Skin epidermis (tissue), 12 donors: Measurements from ENCODE around the gene ALAD.
"Not testable (repeated sequence)": the region's sequence is repeated elsewhere in the genome, so short reads cannot be mapped to it uniquely, and the experiment has no call there.

Source experiments
- H3K27ac ChIP-seq, 21 experiments: fragments of 200-600 bp; sonication (generic) in 11 of 21; one replicate each; pipeline ENCODE4 v1.5.0; 2020; ENCODE audit warnings: mild to moderate bottlenecking in 3 of 21, inconsistent platforms in 2 of 21, moderate library complexity in 2 of 21
- H3K4me3 ChIP-seq, 7 experiments: fragments of 200-600 bp; sonication (generic) in 2 of 7; one replicate each; pipeline ENCODE4 v1.5.0; 2020; ENCODE audit warnings: inconsistent platforms in 2 of 7, mild to moderate bottlenecking in 2 of 7, moderate library complexity in 1 of 7

ALAD gene

GRCh38 chr9:113401027-113401792 lies at the start of gene ALAD:
ALAD (minus strand) TSS chr9:113401284; CDS start chr9:113393559, 7,725 bp downstream.
- H3K27ac ChIP-seq = peak within 1 kb of the TSS in 20 of 21 experiments; percentile 47 to 86 (median 72)
- peak within 1 kb of the TSS; percentile 55 to 89 (median 78) for H3K4me3 ChIP-seq

GRCh38 chr9:113449376-113449775 lies 48.3 kb upstream of the ALAD start:
- no peak overlapping the region for H3K4me3 ChIP-seq
- no peak overlapping the region for H3K27ac ChIP-seq

GRCh38 chr9:113446323-113446740 lies 45.2 kb upstream of the ALAD start:
- H3K4me3 ChIP-seq = no peak overlapping the region
- no peak overlapping the region for H3K27ac ChIP-seq

- Histone ChIP-seq H3K4me3 (no peak overlapping the region), H3K27ac (no peak overlapping the region)
Measured at GRCh38 chr9:113444736-113445135, 43.7 kb upstream of the ALAD start.

GRCh38 chr9:113437716-113438115 lies 36.6 kb upstream of the ALAD start:
- not testable (repeated sequence) for H3K4me3 ChIP-seq, H3K27ac ChIP-seq

GRCh38 chr9:113436728-113437515 lies 35.8 kb upstream of the ALAD start:
- H3K4me3 ChIP-seq = no peak overlapping the region

GRCh38 chr9:113431191-113431590 lies 30.1 kb upstream of the ALAD start:
- no peak overlapping the region for H3K4me3 ChIP-seq

More at GRCh38 chr9:113436728-113437515, 35.8 kb upstream of the ALAD start:
- H3K27ac ChIP-seq = no peak overlapping the region

GRCh38 chr9:113428062-113428615 lies 27.1 kb upstream of the ALAD start:
- H3K4me3 ChIP-seq = no peak overlapping the region
- H3K27ac ChIP-seq = no peak overlapping the region

More at GRCh38 chr9:113431191-113431590, 30.1 kb upstream of the ALAD start:
- no peak overlapping the region for H3K27ac ChIP-seq

- H3K4me3 ChIP-seq = no peak overlapping the region
- H3K27ac ChIP-seq = no peak overlapping the region
Measured at GRCh38 chr9:113427629-113428028, 26.5 kb upstream of the ALAD start.

- no peak overlapping the region for H3K27ac ChIP-seq
Measured at GRCh38 chr9:113426701-113427100, 25.6 kb upstream of the ALAD start.

GRCh38 chr9:113425072-113425471 lies 24.0 kb upstream of the ALAD start:
- Histone ChIP-seq H3K4me3 (no peak overlapping the region), H3K27ac (no peak overlapping the region)

More at GRCh38 chr9:113426701-113427100, 25.6 kb upstream of the ALAD start:
- H3K4me3 ChIP-seq = no peak overlapping the region

GRCh38 chr9:113421726-113422125 lies 20.6 kb upstream of the ALAD start:
- no peak overlapping the region for H3K4me3 ChIP-seq
- H3K27ac ChIP-seq = no peak overlapping the region

GRCh38 chr9:113417370-113417769 lies 16.3 kb upstream of the ALAD start:
- Histone ChIP-seq H3K4me3 (no peak overlapping the region), H3K27ac (no peak overlapping the region)

- Histone ChIP-seq H3K27ac (peak overlapping the region in 13 of 21 experiments; percentile 5 to 65 (median 39)), H3K4me3 (no peak overlapping the region)
Measured at GRCh38 chr9:113416149-113416721, 15.2 kb upstream of the ALAD start.

GRCh38 chr9:113410207-113410864 lies 9.3 kb upstream of the ALAD start, which contains the start of the genes C9orf43 and POLE3:
C9orf43 (plus strand) TSS chr9:113410747; CDS start chr9:113413494, 2,747 bp downstream.
POLE3 (minus strand) TSS chr9:113410675; CDS start chr9:113410293, 382 bp downstream.
- H3K4me3 ChIP-seq = peak within 1 kb of the TSS; percentile 60 to 89 (median 70)
- H3K27ac ChIP-seq = peak within 1 kb of the TSS; percentile 13 to 100 (median 97)

- peak overlapping the region; percentile 60 to 89 (median 70) for H3K4me3 ChIP-seq
- peak overlapping the region; percentile 13 to 100 (median 97) for H3K27ac ChIP-seq
Measured at GRCh38 chr9:113409883-113410206, 8.8 kb upstream of the ALAD start.

GRCh38 chr9:113409481-113409880 lies 8.4 kb upstream of the ALAD start:
- H3K4me3 ChIP-seq = peak overlapping the region; percentile 60 to 89 (median 70)
- H3K27ac ChIP-seq = peak overlapping the region; percentile 13 to 100 (median 97)

GRCh38 chr9:113406873-113407511 lies 5.9 kb upstream of the ALAD start:
- H3K27ac ChIP-seq = peak overlapping the region in 7 of 21 experiments; percentile 3 to 54 (median 31)
- H3K4me3 ChIP-seq = not testable (repeated sequence)

GRCh38 chr9:113406353-113406752 lies 5.3 kb upstream of the ALAD start:
- H3K27ac ChIP-seq = peak overlapping the region in 6 of 21 experiments; percentile 11 to 54 (median 36)
- H3K4me3 ChIP-seq = not testable (repeated sequence)
